Measurements from ENCODE around the gene FAM168B.
"Not testable (repeated sequence)": the region's sequence is repeated elsewhere in the genome, so short reads cannot be mapped to it uniquely, and the experiment has no call there.

FAM168B gene

DNA sequence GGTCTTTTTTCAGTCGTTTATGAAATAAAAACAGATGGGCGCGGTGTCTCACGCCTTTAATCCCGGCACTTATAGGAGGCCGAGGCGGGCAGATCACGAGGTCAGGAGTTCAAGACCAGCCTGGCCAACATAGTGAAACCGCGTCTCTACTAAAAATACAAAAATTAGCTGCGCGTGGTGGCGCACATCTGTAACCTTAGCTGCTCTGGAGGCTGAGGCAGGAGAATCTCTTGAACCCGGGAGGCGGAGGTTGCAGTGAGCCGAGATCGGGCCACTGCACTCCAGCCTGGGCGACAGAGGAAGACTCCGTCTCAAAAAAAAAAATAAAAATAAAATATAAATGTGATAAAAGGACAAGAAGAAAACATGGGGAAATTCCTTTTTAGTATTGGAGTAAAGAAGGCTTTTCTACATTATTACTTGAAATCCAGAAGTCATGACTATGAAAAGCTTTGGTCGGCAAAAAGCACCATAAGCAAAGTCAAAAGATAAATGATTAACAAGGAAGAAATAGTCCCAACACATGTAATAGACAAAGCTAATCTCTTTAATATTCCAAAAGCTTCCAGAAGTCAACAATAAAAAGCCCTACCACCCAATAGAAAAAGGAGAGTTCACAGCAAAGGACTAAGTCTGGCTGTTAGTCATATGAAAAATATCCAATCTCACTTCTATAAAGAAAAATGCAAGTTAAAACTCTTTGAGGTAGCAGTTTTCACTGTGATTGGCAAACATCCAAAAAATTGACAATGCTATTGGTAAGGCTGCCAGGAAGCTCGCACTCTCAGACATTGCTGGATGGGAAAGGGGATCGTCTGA lies 1.4 kb upstream of the FAM168B start:
- FAIRE-seq (no peak), DNase-seq (ENCODE audit: insufficient read length, low spot score) (no peak)
- TF ChIP-seq, protein P1, sequence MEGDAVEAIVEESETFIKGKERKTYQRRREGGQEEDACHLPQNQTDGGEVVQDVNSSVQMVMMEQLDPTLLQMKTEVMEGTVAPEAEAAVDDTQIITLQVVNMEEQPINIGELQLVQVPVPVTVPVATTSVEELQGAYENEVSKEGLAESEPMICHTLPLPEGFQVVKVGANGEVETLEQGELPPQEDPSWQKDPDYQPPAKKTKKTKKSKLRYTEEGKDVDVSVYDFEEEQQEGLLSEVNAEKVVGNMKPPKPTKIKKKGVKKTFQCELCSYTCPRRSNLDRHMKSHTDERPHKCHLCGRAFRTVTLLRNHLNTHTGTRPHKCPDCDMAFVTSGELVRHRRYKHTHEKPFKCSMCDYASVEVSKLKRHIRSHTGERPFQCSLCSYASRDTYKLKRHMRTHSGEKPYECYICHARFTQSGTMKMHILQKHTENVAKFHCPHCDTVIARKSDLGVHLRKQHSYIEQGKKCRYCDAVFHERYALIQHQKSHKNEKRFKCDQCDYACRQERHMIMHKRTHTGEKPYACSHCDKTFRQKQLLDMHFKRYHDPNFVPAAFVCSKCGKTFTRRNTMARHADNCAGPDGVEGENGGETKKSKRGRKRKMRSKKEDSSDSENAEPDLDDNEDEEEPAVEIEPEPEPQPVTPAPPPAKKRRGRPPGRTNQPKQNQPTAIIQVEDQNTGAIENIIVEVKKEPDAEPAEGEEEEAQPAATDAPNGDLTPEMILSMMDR (IDR thresholded peaks at IDR 0.05; ENCODE audit: insufficient read depth, missing control alignments), result no peak

DNA sequence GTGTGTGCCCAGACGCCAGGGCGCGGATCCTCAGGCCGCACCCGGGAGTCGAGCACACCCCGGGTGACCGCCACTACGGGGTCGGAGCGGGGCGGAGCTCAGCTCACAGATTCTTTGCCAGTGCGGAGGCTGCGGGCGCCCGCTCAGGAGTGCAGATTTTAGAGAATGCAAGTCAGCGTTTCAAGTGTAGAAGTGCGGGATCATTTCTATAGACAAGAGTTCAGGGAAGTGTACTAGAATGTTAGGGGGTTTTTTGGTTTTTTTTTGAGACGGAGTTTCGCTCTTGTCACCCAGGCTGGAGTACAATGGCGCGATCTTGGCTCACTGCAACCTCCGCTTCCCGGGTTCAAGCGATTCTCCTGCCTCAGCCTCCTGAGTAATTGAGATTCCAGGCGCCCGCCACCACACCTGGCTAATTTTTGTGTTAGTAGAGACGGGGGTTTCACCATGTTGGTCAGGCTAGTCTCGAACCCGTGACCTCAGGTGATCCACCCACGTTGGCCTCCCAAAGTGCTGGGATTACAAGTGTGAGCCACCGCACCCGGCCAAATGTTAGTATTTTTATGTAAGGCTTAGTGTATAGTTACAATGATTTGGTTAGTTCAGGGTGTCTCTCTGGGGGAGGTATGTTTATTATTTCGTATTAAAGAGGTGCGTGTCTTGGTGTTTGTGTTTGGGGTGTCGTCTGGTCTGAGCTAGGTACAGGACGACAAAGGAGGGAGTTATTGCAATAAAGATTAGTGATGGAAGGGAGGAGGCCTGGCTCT lies 619 bp upstream of the FAM168B start:
- FAIRE-seq (no peak), DNase-seq (ENCODE audit: insufficient read length, low spot score) (no peak)

DNA sequence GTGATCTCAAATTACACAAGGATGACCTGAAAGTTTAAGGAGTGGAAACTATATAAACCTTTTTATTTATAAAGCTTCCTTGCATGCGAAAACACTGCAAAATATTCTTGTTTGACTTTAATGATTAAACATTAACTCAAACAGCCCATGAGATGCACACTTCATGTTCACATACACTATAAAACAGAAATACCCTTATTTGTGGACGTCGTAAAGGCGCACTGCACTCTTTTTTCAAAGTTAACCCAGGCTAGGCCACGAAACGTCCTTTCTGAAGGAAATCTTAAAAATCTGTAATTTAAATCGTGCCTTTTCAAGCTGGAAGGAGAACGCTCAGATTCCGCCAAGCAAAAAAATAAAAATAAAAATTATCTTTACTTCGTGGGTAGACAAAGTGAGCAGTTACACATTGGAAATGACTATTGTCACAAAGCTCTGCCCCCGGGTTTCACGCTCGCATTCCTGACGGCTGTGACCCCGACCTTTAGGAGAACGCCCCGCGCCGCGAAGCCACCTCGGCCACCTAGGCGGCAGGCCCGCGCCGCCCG lies 728 bp downstream of the FAM168B start:
- FAIRE-seq (no peak), DNase-seq (ENCODE audit: insufficient read length, low spot score) (no peak)
- TF ChIP-seq, protein P1 (IDR thresholded peaks at IDR 0.05; ENCODE audit: insufficient read depth, missing control alignments), result no peak

More for the DNA sequence above, 619 bp upstream of the FAM168B start:
- TF ChIP-seq, protein P1 (IDR thresholded peaks at IDR 0.05; ENCODE audit: insufficient read depth, missing control alignments), result no peak

DNA sequence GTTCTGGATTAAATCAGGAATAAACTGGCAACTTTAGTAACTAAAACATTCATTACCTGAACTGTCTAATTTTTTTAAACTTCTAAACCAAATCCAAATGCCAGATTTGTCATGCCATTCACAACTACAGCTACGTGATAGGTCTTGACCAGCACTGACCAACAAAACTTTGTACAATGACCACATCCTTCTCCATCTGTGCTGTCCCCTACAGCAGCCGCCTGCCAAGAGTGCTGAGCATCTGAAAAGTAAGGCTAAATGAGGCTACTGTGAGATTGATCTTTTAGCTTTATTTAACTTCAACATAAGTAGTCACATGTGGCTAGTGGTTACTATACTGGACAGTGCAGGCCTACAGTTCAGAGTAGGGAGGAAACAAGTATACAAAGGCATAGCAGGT lies 7.6 kb downstream of the FAM168B start:
- TF ChIP-seq, protein P1 (IDR thresholded peaks at IDR 0.05; ENCODE audit: insufficient read depth, missing control alignments), result no peak
- no peak for FAIRE-seq
- DNase-seq (ENCODE audit: insufficient read length, low spot score), result no peak

DNA sequence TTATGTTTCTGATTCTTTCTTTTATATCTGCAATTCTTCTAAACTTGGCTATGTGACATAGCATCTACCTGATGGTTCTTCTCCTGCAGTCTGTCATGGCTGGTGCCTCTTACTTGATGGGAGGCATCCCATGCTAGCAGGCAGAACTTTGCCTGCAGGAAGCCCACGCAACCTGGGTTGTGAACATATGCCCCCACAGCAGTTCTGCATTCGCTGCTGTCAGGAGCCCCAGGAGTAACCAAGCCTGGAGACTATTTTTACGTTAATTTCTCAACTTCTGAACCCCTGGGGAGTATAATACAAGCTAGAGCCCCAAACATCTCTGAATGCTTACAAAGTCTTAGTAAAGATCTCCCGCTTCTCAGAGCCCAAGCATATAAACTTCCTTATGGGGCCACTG lies 12.1 kb downstream of the FAM168B start:
- FAIRE-seq (no peak), DNase-seq (ENCODE audit: insufficient read length, low spot score) (no peak)
- TF ChIP-seq, protein P1 (IDR thresholded peaks at IDR 0.05; ENCODE audit: insufficient read depth, missing control alignments), result no peak

DNA sequence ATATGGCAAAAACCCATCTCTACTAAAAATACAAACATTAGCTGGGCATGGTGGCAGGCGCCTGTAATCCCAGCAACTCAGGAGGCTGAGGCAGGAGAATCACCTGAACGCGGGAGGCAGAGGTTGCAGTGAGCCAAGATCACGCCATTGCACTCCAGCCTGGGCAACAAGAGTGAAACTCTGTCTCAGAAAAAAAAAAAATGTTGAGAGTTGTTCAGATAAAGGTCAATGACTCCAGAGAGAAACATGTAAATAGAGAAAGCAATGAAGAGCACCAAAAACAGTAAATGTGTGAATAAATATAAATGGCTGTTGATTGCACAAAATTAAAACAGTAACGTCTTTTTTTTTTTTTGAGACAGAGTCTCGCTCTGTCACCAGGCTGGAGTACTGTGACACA lies 13.3 kb downstream of the FAM168B start:
- FAIRE-seq; DNase-seq (ENCODE audit: insufficient read length, low spot score): not testable (repeated sequence)

DNA sequence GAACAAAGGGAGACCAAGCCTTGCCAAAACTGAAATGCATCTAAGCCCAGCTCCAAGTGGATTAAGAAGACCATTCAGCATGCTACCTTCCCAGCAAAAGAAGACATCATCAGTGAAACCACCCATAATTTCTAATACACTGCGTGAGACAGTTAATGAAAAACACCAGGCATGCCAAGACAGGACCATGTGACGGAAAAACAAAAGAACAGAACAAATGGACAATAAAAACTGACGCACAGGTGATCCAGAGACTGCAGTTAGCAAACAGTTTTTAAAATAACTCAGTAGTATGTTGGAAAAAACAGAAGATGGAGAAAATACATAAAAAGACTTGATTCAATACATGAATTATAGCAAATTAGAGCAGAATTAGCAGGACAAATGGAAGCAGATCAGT lies 15.3 kb downstream of the FAM168B start:
- TF ChIP-seq, protein P1 (IDR thresholded peaks at IDR 0.05; ENCODE audit: insufficient read depth, missing control alignments), result no peak
- no peak for FAIRE-seq

More for the DNA sequence above, 15.3 kb downstream of the FAM168B start:
- no peak for DNase-seq (ENCODE audit: insufficient read length, low spot score)

Data from D721Med (cell line).